ENCODE measurements around the gene SLC39A3. TPM values are rescaled to one million over a fixed set of nuclear protein-coding genes. Genes with fewer than 3 reads are reported as not detected.
"Not testable (repeated sequence)": the region's sequence is repeated elsewhere in the genome, so short reads cannot be mapped to it uniquely, and the experiment has no call there.

Gene SLC39A3
- total RNA-seq, 2 donors from 2014 or later, result 19.5 to 22.0 TPM

DNA sequence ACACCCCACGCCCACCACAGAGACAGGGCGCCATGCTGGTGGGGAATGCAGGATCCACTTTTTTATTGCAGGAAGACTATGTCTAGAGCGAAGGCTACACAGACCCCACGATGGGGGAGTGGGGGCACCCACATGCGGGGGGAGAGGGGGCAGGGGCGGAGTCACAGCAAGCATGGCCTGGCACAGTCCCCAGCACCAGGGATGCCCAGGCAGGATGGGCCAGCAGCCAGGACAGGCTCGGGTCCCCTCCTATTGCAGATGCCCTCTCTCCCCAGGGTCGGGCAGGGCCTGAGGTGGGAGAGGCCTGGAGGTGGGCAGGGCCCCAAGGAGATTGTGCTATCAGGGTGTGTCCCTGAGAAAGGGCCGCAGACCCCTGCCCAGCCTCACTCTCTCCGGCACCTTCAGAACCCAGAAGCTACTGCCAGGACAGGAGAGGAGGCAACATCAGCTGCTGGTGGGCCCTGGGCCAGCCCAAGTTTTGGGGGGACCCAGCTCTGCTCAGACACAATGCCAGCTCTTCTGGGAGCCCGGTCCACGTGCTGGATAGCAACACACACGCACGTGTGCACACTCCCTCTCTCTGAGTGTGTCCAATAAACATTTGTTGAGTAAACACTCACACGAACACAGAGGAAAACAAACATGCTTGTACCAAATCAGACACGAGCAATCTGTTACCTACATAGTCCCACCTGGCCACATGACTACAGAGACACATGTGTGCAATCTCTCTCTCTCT is 25.1 kb downstream of the SLC39A3 start:
- intact Hi-C loops (cut with DNase I), result no loop called here
- DNase-seq (ENCODE audit: low spot score), result no peak

DNA sequence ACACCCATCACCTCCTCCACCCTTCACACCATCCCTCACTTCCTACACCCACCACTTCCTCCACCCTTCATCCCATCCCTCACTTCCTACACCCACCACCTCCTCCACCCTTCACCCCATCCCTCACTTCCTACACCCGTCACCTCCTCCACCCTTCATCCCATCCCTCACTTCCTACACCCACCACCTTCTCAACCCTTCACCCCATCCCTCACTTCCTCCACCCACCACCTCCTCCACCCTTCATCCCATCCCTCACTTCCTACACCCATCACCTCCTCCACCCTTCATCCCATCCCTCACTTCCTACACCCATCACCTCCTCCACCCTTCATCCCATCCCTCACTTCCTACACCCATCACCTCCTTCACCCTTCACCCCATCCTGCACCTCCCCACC is 25.7 kb downstream of the SLC39A3 start:
- intact Hi-C loops (cut with DNase I), result not testable (repeated sequence)

DNA sequence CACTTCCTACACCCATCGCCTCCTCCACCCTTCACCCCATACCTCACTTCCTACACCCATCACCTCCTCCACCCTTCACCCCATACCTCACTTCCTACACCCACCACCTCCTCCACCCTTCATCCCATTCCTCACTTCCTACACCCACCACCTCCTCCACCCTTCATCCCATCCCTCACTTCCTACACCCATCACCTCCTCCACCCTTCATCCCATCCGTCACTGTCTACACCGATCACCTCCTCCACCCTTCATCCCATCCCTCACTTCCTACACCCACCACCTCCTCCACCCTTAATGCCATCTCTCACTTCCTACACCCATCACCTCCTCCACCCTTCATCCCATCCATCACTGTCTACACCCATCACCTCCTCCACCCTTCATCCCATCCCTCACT is 26.6 kb downstream of the SLC39A3 start:
- DNase-seq (ENCODE audit: low spot score); intact Hi-C loops (cut with DNase I): not testable (repeated sequence)

More for the DNA sequence above, 25.7 kb downstream of the SLC39A3 start:
- DNase-seq (ENCODE audit: low spot score), result not testable (repeated sequence)

DNA sequence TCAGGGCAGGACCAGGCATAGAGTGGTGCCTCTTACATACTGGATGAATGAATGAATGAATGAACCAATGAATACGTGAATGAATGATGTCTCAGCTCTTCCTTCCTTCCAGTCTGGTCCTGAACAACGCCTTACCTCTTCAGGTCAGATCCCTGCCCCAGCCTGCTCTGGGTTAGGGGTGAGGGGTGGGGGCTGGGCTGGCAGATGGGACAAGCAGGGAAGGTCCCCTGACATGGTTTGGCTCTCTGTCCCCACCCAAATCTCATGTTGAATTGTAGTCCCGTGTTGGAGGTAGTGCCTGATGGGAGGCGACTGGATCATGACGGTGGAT is 28.0 kb downstream of the SLC39A3 start:
- DNase-seq (ENCODE audit: low spot score), result no peak
- intact Hi-C loops (cut with DNase I), result no loop called here

DNA sequence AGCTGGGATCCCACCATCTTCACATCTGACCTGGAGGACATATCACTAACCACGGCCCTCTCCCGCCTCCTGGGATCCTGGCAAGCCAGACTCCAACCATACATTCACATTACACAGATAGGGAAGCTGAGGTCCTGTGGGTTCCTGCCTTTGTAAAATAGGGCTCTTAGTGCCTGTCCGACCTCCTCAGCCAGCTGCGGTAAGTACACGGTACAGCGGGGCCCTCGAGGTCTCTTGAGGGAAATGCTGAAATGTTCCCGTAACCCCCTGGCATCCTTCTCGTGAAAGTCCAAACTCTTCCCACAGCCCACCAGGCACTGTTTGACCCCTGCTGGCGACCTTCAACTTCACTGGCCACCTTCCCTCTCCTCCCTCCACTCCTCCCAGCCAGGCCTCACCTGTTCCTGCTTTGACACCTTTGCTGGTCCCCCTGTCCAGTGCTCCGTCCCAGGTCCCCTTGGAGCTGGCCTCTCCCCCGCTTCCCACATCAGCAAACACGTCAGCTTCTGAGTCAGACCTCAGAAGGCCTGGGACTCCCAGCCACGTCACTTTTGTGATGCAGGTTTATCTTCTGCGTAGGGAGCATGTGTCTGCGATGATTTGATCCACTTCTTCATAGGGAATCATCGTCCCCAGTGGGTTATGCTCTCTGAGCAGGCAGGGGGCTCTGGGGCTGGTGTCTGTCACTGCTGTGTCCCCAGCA is 28.5 kb downstream of the SLC39A3 start:
- no peak for DNase-seq (ENCODE audit: low spot score)
- intact Hi-C loops (cut with DNase I), result no loop called here

DNA sequence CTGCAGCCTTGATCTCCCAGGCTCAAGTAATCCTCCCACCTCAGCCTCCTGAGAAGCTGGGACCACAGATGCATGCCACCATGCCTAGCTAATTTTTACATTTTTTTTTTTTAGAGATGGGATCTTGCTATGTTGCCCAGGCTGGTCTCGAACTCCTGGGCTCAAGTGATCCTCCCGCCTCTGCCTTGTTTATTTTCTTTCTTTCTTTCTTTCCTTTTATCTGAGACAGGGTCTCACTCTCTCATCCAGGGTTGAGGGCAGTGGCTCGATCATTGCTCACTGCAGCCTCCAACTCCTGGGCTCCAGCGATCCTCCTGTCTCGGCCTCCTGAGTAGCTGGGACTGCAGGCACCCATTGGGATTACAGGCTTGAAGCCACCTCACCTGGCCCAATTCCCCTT is 33.6 kb downstream of the SLC39A3 start:
- DNase-seq (ENCODE audit: low spot score), result no peak
- intact Hi-C loops (cut with DNase I), result no loop called here

DNA sequence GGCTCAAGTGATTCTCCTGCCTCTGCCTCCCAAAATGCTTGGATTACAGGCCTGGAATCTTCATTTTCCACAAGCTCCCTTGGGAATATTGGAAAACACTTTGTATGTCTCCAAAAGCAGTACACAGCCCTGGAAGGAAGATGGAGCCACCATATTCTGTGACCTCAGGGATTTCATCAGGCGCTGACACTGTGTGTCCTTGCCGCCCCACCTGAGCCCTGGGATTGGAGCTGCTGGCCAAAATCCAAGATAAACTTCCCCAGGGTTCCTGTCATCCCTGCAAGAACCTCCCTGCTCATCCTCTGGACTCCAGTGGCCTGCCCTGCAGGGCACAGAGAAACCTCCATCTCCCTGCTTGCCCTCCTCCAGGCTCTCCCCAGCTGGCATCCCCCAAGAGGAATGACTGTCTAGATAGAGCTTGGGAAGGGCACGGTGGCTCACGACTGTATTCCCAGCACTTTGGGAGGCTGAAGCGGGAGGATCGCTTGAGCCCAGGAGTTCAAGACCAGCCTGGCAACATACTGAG is 36.1 kb downstream of the SLC39A3 start:
- intact Hi-C loops (cut with DNase I), result no loop called here
- DNase-seq (ENCODE audit: low spot score), result no peak

DNA sequence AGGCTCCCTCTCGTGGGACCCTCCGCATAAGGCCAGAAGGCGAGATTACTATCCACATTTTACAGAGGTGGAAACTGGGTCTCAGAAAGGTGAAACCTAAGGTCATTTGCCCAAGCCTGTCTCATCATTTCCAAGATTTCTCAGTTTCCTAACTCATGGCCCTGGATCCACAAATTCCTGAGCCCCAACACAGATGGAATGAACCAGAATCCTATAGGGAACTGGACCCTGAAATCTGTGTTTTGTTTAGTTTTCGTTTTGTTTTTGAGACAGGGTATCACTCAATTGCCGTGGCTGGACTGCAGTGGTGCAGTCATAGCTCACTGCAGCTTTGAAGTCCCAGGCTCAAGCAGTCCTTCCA is 36.8 kb downstream of the SLC39A3 start:
- no peak for DNase-seq (ENCODE audit: low spot score)
- intact Hi-C loops (cut with DNase I), result no loop called here

DNA sequence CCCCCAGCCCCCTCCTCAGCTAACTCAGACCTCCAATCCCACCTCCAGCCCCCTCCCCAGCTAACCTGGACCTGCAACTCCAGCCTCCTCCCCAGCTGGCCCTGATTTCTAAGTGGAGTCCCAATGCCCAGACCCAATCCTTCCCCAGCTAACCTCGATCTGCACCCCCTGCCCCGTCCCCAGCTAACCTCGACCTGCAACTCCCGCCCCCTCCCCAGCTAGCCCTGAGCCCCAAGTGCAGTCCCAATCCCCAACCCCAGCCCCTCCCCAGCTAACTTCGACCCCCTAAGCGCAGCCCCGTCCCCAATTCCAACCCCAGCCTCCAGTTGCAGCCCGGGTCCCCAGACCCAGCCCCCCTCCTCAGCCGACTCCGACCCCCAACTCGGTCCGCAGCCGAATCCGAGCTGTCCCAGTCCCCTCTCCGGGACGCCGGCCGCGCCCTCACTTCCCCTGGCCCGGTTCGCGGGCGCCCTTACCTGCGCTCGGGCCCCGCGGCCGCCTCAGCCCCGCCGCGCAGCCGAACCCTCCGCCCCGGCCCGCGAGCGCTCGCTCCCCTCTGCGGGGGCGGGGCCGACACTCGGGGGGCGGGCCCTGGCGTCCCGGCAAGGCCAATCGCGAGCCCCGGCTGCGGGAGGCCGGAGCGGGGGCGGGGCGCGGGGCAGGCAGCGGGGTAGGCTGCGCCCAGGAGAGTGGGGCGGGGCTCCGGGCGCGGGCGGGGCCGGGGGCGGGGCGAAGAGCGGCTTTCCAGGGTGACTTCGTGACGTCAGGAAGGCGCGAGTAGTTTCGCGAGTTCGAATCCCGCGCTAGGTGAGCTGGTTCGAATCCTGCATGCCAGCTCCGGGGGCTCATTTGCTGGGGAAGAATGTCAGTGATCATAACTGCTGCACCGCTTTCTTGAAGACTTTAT is 37.4 kb downstream of the SLC39A3 start, which contains the start of gene GNG7:
Gene GNG7, minus strand, starts transcription at position 525 of the 907 bp plus-strand sequence. CDS start 182,006 bp downstream, outside the sequence.
- peak; percentile 97 for DNase-seq (ENCODE audit: low spot score)
- intact Hi-C loops (cut with DNase I), result no loop called here

DNA sequence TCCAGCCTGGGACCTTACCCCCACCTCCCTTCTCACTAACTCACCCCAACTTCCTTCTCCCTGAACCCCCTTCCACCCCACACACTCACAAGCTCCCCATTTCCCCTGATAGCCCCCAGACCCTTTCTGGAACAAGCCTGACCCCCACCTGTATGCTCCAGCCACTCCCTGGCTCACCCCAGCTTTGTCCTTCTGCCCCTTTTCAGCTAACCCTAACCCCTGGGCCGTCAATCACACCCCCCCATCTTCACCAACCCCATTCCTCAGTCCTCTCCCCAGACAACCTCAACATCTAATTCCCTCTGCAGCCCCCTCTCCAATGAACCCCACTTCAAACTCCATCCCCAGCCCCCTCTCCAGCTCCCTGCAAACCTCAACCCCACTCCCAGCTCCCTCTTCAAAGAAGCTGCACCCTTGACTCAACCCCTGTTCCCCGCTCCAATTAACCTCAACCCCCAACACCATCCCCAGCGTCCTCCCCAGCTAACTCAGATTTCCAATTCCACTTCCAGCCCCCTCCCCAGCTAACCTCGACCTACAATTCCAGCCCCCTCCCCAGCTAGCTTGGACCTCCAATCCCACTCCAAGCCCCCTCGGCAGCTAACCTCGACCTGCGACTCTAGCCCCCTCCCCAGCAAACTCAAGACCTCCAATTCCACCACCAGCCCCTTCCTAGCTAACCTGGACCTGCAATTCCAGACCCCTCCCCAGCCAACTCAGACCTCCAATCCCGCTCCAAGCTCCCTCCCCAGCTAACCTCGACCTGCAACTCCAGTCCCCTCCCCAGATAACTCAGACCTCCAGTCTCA is 38.3 kb downstream of the SLC39A3 start:
- no peak for DNase-seq (ENCODE audit: low spot score)
- intact Hi-C loops (cut with DNase I), result no loop called here

DNA sequence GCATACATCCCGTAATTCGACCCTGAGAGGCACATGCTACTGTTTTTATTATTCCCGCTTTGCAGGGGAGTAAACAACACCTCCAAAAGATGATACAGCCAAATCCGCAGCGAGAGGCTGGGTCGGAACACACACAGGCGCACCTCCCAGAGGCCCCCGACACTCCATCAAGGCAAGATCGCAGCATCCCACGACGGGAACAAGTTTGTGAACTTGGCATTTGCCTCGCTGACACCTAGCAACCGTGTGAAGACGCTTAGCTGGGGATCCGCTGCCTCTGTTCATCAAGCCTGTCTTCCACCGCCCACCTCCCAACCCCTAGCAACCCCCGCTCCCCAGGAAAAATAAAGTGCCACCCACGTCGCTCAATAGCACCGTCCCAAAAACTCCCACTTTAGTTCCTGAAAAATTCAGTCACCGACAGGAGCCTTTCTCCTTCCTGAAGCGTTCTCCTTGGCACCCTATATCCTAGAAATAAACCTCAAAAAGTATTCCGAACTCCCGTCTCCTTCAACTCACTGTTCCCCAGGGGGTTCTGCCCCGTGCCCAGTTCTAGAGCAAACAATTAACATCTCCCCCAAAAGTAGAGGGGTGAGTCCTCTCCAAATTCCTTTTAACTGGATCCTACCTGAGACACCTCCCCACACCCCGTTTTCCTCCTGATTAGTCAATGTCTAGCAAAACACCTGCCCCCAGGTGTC is 39.0 kb downstream of the SLC39A3 start:
- intact Hi-C loops (cut with DNase I), result no loop called here
- DNase-seq (ENCODE audit: low spot score), result no peak

DNA sequence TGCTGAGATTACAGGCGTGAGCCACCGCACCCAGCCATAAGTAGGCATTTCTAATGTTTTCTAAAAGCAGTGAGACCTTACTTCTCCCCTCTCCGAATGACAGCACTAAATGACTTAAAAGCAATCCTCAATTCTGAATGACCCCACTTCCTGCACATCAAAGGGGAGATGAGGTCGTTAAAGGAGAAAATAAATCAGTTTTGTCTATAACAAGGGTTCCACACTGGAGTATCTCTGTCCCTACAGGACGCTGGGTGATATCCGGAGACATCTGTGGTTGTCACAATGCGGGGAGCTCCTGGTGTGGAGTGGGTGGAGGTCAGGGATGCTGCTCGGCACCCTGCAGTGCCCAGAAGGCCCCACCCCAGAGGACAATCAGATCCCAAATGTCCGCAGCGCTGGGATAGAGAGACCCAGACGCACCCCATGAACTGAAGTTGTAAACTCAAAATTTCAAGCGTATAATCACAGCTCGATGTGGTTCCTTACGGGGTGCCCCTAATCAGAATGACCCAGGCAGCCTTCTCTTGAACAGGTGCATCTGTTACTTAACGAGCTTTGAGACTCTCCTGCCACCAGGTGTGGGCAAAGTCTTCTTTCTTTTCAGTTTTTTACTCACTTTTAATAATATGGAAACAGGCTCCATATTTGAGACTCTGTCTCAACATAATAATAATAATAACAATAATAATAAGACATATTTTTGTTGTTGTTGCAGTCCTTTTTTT is 40.2 kb downstream of the SLC39A3 start:
- intact Hi-C loops (cut with DNase I), result no loop called here
- DNase-seq (ENCODE audit: low spot score), result no peak

DNA sequence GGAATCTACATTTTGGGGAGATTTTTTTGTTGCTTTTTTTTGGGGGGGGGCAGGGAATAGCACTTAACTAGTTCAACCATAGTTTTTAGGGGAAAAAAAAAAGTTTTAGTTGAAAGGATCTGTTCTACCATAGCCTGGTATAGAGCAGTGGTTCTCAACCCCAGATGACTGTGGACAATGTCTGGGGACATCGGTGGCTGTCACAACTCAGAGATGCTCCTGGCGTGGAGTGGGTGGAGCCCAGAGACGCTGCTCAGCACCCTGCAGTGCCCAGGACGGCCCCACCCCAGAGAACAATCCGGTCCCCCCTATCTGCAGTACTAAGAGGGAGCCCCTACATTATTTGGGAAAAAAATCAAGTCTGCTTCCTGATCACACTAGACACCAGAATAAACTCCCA is 45.6 kb downstream of the SLC39A3 start:
- intact Hi-C loops (cut with DNase I), result no loop called here

DNA sequence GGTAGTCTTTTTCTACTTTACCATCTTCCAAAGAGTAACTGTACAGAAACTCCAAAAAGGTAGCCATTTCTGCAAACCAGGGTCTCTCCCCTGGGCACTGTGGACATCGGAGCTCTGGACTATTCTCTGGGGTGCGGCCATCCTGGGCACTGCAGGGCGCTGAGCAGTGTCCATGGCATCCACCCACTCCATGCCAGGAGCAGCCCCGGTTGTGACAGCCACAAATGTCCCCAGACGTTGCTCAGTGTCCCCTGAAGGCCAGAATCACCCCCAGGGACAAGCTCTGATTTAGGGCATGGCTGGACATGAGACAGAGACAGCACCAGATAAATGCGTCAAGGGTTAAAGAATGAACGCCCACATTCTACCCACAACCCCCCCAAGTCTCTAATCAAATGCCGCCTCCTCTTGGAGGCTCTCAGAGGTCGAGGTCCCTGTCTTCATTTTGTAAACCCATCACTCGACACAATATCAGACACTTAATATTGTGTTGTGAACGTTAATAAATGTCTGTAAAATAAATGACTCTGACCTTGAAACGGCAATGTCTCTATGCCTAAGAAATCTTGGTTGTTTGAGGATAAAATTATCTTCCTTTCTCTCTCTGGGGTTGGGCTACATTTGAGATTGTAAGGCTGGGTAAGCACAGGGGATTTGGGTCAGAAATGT is 46.2 kb downstream of the SLC39A3 start:
- no peak for DNase-seq (ENCODE audit: low spot score)
- intact Hi-C loops (cut with DNase I), result no loop called here

More for the DNA sequence above, 45.6 kb downstream of the SLC39A3 start:
- DNase-seq (ENCODE audit: low spot score), result no peak

DNA sequence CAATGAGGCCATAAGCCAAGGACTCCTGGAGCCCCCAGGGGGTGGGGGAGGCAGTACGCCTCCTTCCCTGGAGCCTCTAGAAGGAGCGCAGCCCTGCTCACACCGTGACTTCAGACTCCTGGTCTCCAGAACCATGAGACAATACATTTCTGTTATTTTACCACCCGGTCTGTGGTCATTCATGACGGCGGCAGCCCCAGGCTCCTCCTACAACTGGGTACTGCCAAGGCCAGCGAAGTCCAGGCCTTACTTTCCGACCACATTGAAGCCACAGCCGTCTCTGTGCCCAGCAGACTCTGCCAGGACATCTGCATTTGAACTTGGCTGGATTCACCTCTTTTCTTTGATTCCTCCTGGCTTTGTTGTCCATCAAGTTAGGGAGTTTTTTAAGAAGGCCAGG is 47.9 kb downstream of the SLC39A3 start:
- intact Hi-C loops (cut with DNase I), result no loop called here
- DNase-seq (ENCODE audit: low spot score), result no peak

DNA sequence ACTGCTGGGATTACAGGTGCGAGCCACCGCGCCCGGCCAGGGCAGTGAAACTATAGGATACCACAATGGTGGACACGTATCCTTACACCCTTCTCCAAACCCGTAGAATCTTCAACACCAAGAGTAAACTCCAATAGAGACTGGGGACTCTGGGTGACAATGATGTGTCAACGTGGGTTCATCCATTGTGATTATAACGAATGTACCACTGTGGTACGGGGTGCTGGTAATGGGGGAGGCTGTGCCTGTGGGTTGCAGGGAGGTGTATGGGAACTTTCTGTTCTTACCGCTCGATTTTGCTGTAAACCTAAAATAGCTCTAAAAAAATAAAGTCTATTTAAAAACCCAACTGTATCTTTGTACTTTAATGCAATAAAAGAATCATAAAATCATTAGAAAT is 49.0 kb downstream of the SLC39A3 start:
- intact Hi-C loops (cut with DNase I), result no loop called here
- DNase-seq (ENCODE audit: low spot score), result no peak

DNA sequence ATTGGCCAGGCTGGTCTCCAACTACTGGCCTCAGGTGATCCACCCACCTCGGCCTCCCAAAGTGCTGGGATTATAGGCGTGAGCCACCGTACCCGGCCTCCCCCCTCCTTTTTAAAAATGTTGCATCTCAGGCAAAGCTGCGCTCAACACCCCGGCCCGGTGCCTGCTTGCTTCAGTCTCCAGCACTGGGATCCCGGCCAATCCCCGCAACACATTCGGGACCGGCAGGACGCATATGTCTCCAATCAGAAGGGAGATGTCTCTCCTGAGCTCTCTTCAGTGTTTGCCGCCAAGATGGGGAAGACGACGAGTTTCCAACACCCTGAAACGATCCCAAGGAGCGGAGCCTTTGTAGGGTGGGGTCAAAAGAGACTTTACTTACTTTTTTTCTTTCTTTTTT is 53.5 kb downstream of the SLC39A3 start:
- DNase-seq (ENCODE audit: low spot score), result no peak
- intact Hi-C loops (cut with DNase I), result loop anchor here in 1 of 2 donors (5.0 kb wide), 1 partner anchor 34 kb away; no protein-coding TSS in a partner anchor

Data from posterior vena cava (tissue), 2 donors.